ENCODE measurements around the gene GPR89A.

The GPR89A gene

GRCh38 chr1:145695821-145696629, 88.2 kb downstream of the GPR89A start:
- no peak overlapping the region for H3K4me3 ChIP-seq
- DNase-seq (ENCODE audit: low spot score in 2 of 2) = no peak
- peaks cover 2% of the 10 kb centered on the region; the same call in 1 of the 2 replicates for H3K4me1 ChIP-seq
- in situ Hi-C loops (cut with MboI; ENCODE audit: low sequenced_read_pairs) = no loop called here
- H3K27me3 ChIP-seq (ENCODE audit: low read depth) = no peaks in the 10 kb centered on the region
- H3K36me3 ChIP-seq (replicated peaks) = no peaks in the 10 kb centered on the region
- H3K9me3 ChIP-seq = no peaks in the 10 kb centered on the region

- in situ Hi-C loops (cut with MboI; ENCODE audit: low sequenced_read_pairs) = no loop called here
- no peak for DNase-seq (ENCODE audit: low spot score in 2 of 2)
- Histone ChIP-seq H3K27me3 (ENCODE audit: low read depth) (no peaks in the 10 kb centered on the region), H3K4me3 (no peak overlapping the region), H3K9me3 (no peaks in the 10 kb centered on the region), H3K4me1 (no peaks in the 10 kb centered on the region), H3K36me3 (replicated peaks) (no peaks in the 10 kb centered on the region)
Observed at GRCh38 chr1:145696630-145696960, 88.8 kb downstream of the GPR89A start.

- no peak overlapping the region for H3K4me3 ChIP-seq
- in situ Hi-C loops (cut with MboI; ENCODE audit: low sequenced_read_pairs) = no loop called here
- DNase-seq (ENCODE audit: low spot score in 2 of 2) = no peak
- H3K9me3 ChIP-seq = no peaks in the 10 kb centered on the region
- H3K27me3 ChIP-seq (ENCODE audit: low read depth) = no peaks in the 10 kb centered on the region
- H3K4me1 ChIP-seq = no peaks in the 10 kb centered on the region
- H3K36me3 ChIP-seq (replicated peaks) = no peaks in the 10 kb centered on the region
Observed at GRCh38 chr1:145701306-145701862, 93.6 kb downstream of the GPR89A start.

- H3K27me3 ChIP-seq (ENCODE audit: low read depth) = no peaks in the 10 kb centered on the region
- DNase-seq (ENCODE audit: low spot score in 2 of 2) = no peak
- no peaks in the 10 kb centered on the region for H3K9me3 ChIP-seq
- no peak overlapping the region for H3K4me3 ChIP-seq
- in situ Hi-C loops (cut with MboI; ENCODE audit: low sequenced_read_pairs) = no loop called here
- H3K4me1 ChIP-seq = no peaks in the 10 kb centered on the region
- no peaks in the 10 kb centered on the region for H3K36me3 ChIP-seq (replicated peaks)
Observed at GRCh38 chr1:145702052-145702451, 94.3 kb downstream of the GPR89A start.

- H3K36me3 ChIP-seq (replicated peaks) = no peaks in the 10 kb centered on the region
- no peaks in the 10 kb centered on the region for H3K4me1 ChIP-seq
- no peaks in the 10 kb centered on the region for H3K9me3 ChIP-seq
- H3K27me3 ChIP-seq (ENCODE audit: low read depth) = no peaks in the 10 kb centered on the region
- no peak for DNase-seq (ENCODE audit: low spot score in 2 of 2)
- no peak overlapping the region for H3K4me3 ChIP-seq
- in situ Hi-C loops (cut with MboI; ENCODE audit: low sequenced_read_pairs) = no loop called here
Observed at GRCh38 chr1:145702826-145703225, 95.0 kb downstream of the GPR89A start.

GRCh38 chr1:145705622-145706021, 97.8 kb downstream of the GPR89A start:
- no peaks in the 10 kb centered on the region for H3K36me3 ChIP-seq (replicated peaks)
- no peak for DNase-seq (ENCODE audit: low spot score in 2 of 2)
- H3K27me3 ChIP-seq (ENCODE audit: low read depth) = no peaks in the 10 kb centered on the region
- no peaks in the 10 kb centered on the region for H3K4me1 ChIP-seq
- no peaks in the 10 kb centered on the region for H3K9me3 ChIP-seq
- in situ Hi-C loops (cut with MboI; ENCODE audit: low sequenced_read_pairs) = no loop called here
- no peak overlapping the region for H3K4me3 ChIP-seq

GRCh38 chr1:145706086-145706664, 98.4 kb downstream of the GPR89A start:
- no peak for DNase-seq (ENCODE audit: low spot score in 2 of 2)
- H3K4me3 ChIP-seq = no peak overlapping the region
- H3K4me1 ChIP-seq = no peaks in the 10 kb centered on the region
- H3K36me3 ChIP-seq (replicated peaks) = no peaks in the 10 kb centered on the region
- H3K9me3 ChIP-seq = no peaks in the 10 kb centered on the region
- H3K27me3 ChIP-seq (ENCODE audit: low read depth) = no peaks in the 10 kb centered on the region
- in situ Hi-C loops (cut with MboI; ENCODE audit: low sequenced_read_pairs) = no loop called here

GRCh38 chr1:145707183-145707867, 99.5 kb downstream of the GPR89A start, which contains the start of gene PDZK1:
Gene PDZK1, minus strand, starts transcription at chr1:145707368. Its CDS starts 19,347 bp downstream, at chr1:145688021.
- in situ Hi-C loops (cut with MboI; ENCODE audit: low sequenced_read_pairs) = no loop called here
- Histone ChIP-seq H3K9me3 (no peaks in the 10 kb centered on the region), H3K27me3 (ENCODE audit: low read depth) (no peaks in the 10 kb centered on the region), H3K4me3 (no peak within 1 kb of the TSS), H3K36me3 (replicated peaks) (no peaks in the 10 kb centered on the region), H3K4me1 (no peaks in the 10 kb centered on the region)
- DNase-seq (ENCODE audit: low spot score in 2 of 2) = no peak

GRCh38 chr1:145708063-145708462, 100.3 kb downstream of the GPR89A start:
- H3K36me3 ChIP-seq (replicated peaks) = no peaks in the 10 kb centered on the region
- H3K27me3 ChIP-seq (ENCODE audit: low read depth) = no peaks in the 10 kb centered on the region
- in situ Hi-C loops (cut with MboI; ENCODE audit: low sequenced_read_pairs) = no loop called here
- no peak overlapping the region for H3K4me3 ChIP-seq
- no peak for DNase-seq (ENCODE audit: low spot score in 2 of 2)
- H3K4me1 ChIP-seq = no peaks in the 10 kb centered on the region
- no peaks in the 10 kb centered on the region for H3K9me3 ChIP-seq

GRCh38 chr1:145710291-145711027, 102.7 kb downstream of the GPR89A start:
- Histone ChIP-seq H3K4me1 (no peaks in the 10 kb centered on the region), H3K36me3 (replicated peaks) (no peaks in the 10 kb centered on the region), H3K9me3 (no peaks in the 10 kb centered on the region), H3K4me3 (no peak overlapping the region), H3K27me3 (ENCODE audit: low read depth) (no peaks in the 10 kb centered on the region)
- no peak for DNase-seq (ENCODE audit: low spot score in 2 of 2)
- in situ Hi-C loops (cut with MboI; ENCODE audit: low sequenced_read_pairs) = no loop called here

GRCh38 chr1:145711213-145711651, 103.4 kb downstream of the GPR89A start:
- Histone ChIP-seq H3K4me3 (no peak overlapping the region), H3K36me3 (replicated peaks) (no peaks in the 10 kb centered on the region), H3K9me3 (no peaks in the 10 kb centered on the region), H3K27me3 (ENCODE audit: low read depth) (no peaks in the 10 kb centered on the region), H3K4me1 (no peaks in the 10 kb centered on the region)
- in situ Hi-C loops (cut with MboI; ENCODE audit: low sequenced_read_pairs) = no loop called here
- DNase-seq (ENCODE audit: low spot score in 2 of 2) = no peak

- no peak for DNase-seq (ENCODE audit: low spot score in 2 of 2)
- H3K4me1 ChIP-seq = no peaks in the 10 kb centered on the region
- in situ Hi-C loops (cut with MboI; ENCODE audit: low sequenced_read_pairs) = no loop called here
- no peaks in the 10 kb centered on the region for H3K9me3 ChIP-seq
- no peaks in the 10 kb centered on the region for H3K27me3 ChIP-seq (ENCODE audit: low read depth)
- H3K36me3 ChIP-seq (replicated peaks) = no peaks in the 10 kb centered on the region
- H3K4me3 ChIP-seq = no peak overlapping the region
Observed at GRCh38 chr1:145714524-145715111, 106.8 kb downstream of the GPR89A start.

GRCh38 chr1:145716641-145717345, 109.0 kb downstream of the GPR89A start:
- in situ Hi-C loops (cut with MboI; ENCODE audit: low sequenced_read_pairs) = no loop called here
- H3K27me3 ChIP-seq (ENCODE audit: low read depth) = no peaks in the 10 kb centered on the region
- H3K9me3 ChIP-seq = no peaks in the 10 kb centered on the region
- H3K4me3 ChIP-seq = no peak overlapping the region
- H3K36me3 ChIP-seq (replicated peaks) = no peaks in the 10 kb centered on the region
- H3K4me1 ChIP-seq = no peaks in the 10 kb centered on the region; the same call in 1 of the 2 replicates
- DNase-seq (ENCODE audit: low spot score in 2 of 2) = no peak

All from HAP-1 (cell line).